ENCODE measurements around the gene CGN. TPM values are rescaled to one million over a fixed set of nuclear protein-coding genes. Genes with fewer than 3 reads are reported as not detected.

The CGN gene
- total RNA-seq, 6 experiments from 2014 or later: 15.9 to 65.4 (median 38.6) TPM

DNA sequence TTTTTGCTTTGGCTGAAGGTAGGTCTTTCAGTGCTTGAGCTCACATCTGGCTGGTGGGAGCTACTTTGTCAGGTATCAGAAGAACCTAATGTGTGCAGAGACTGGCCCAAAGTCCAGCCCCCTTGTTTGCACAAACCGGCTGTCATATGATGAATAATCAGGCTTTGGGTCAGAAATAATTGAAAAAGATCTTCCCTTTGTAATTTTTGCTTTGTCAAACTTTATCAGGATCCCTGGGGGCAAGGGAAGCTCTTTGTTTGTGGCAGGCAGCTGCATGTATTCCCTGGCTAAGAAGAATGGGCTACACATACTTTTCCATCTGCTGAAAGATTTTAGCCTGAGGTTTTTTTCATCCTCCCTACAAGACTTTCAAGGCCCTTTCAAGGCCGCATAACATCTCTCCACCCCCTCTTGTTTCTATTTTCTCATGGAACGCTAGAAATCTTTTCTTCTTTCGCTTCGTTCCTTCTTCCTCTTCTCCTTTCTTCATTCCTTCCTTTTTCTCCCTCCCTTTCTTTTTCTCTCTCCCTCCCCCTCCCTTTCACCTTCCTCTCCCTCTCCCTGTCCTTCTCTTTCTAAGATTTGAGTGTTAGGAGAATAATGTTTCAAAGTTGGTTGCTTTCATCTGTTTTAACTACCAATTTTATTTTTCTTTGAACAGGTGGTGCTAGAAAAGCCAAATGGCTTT lies 54.5 kb downstream of the CGN start:
- Histone ChIP-seq H3K9me3 (no peaks in the 10 kb centered on the region), H3K27ac (no peak overlapping the region), H3K27me3 (no peaks in the 10 kb centered on the region), H3K4me3 (no peak overlapping the region), H3K36me3 (peaks cover 0 to 4% (median under 1%) of the 10 kb centered on the region in 4 donors), H3K4me1 (peaks cover 0 to 11% (median 4%) of the 10 kb centered on the region in 4 donors)
- ATAC-seq (no peak), DNase-seq (no peak)
- intact Hi-C loops (cut with DNase I): no loop called here
- WGBS (ENCODE audit: insufficient coverage, low coverage, low lambda C conversion rate, missing lambda C conversion rate): 56% methylated on average over 5 of the region's 5 CpGs
- no peak for TF ChIP-seq CTCF (IDR thresholded peaks at IDR 0.05)

- peaks cover 0 to 12% (median 5%) of the 10 kb centered on the region in 4 donors for H3K4me1 ChIP-seq
- no peak overlapping the region for H3K27ac ChIP-seq
- intact Hi-C loops (cut with DNase I): no loop called here
- no peak overlapping the region for H3K4me3 ChIP-seq
- 80% methylated on average over 1 of the region's 3 CpGs for WGBS (ENCODE audit: insufficient coverage, low coverage, low lambda C conversion rate, missing lambda C conversion rate)
- peaks cover 0 to 4% (median under 1%) of the 10 kb centered on the region in 4 donors for H3K36me3 ChIP-seq
- DNase-seq (peak in 1 of 3 donors; percentile 18), ATAC-seq (no peak)
- no peaks in the 10 kb centered on the region for H3K27me3 ChIP-seq
- TF ChIP-seq CTCF (IDR thresholded peaks at IDR 0.05) (no peak), POLR2A (IDR thresholded peaks at IDR 0.05) (no peak)
- H3K9me3 ChIP-seq: no peaks in the 10 kb centered on the region
These were observed 57.5 kb downstream of the CGN start for GRCh38 chr1:151568626-151569088.

- Histone ChIP-seq H3K27me3 (no peaks in the 10 kb centered on the region), H3K9me3 (no peaks in the 10 kb centered on the region), H3K4me1 (peaks cover 0 to 12% (median 5%) of the 10 kb centered on the region in 4 donors), H3K36me3 (peaks cover 0 to 4% (median 0%) of the 10 kb centered on the region in 4 donors), H3K27ac (peak overlapping the region in 2 of 3 donors; percentile 38 to 66), H3K4me3 (no peak overlapping the region)
- intact Hi-C loops (cut with DNase I): no loop called here
- WGBS (ENCODE audit: insufficient coverage, low coverage, low lambda C conversion rate, missing lambda C conversion rate): no CpG with 5 or more reads among the region's 1 CpG
- no peak for TF ChIP-seq POLR2A (IDR thresholded peaks at IDR 0.05)
- TF ChIP-seq CTCF (IDR thresholded peaks at IDR 0.05): no peak
- no peak for ATAC-seq
- no peak for DNase-seq
These were observed 59.6 kb downstream of the CGN start for GRCh38 chr1:151570819-151571218.

- Histone ChIP-seq H3K4me1 (peaks cover 0 to 11% (median 4%) of the 10 kb centered on the region in 4 donors), H3K27me3 (no peaks in the 10 kb centered on the region), H3K36me3 (peaks cover 0 to 3% (median 0%) of the 10 kb centered on the region in 4 donors), H3K4me3 (no peak overlapping the region), H3K27ac (no peak overlapping the region), H3K9me3 (no peaks in the 10 kb centered on the region)
- no peak for DNase-seq
- intact Hi-C loops (cut with DNase I): no loop called here
- TF ChIP-seq POLR2A (IDR thresholded peaks at IDR 0.05) (no peak), CTCF (IDR thresholded peaks at IDR 0.05) (no peak)
- 77% methylated on average over 9 of the region's 12 CpGs for WGBS (ENCODE audit: insufficient coverage, low coverage, low lambda C conversion rate, missing lambda C conversion rate)
- ATAC-seq: peak in 1 of 4 donors; percentile 52
These were observed 63.7 kb downstream of the CGN start for GRCh38 chr1:151574575-151575529.

Measured in right lobe of liver (tissue), 6 donors.